ENCODE measurements around the gene TCERG1. TPM values are rescaled to one million over a fixed set of nuclear protein-coding genes. Genes with fewer than 3 reads are reported as not detected.

TCERG1 gene
- total RNA-seq, 1 donor from 2014 or later, result 35.5 TPM

Other genes starting within 250 kb of the TCERG1 start
- gene RBM27, start 243.7 kb upstream of the TCERG1 start, total RNA-seq, result 14.2 TPM
- gene POU4F3, start 108.5 kb upstream of the TCERG1 start, total RNA-seq, result 0.09 TPM
- not detected for gene GPR151, start 68.9 kb downstream of the TCERG1 start, total RNA-seq

Measured in mucosa of gallbladder (tissue), 1 donor.